NCI-H2081 (cell line): ENCODE measurements around the gene MICU1.
"Not testable (repeated sequence)": the region's sequence is repeated elsewhere in the genome, so short reads cannot be mapped to it uniquely, and the experiment has no call there.

Experiments used
- DNase-seq, 2 experiments: peaks; one replicate each; lab custom pipeline; 2025; lab: John Stamatoyannopoulos, UW

MICU1 gene

DNA sequence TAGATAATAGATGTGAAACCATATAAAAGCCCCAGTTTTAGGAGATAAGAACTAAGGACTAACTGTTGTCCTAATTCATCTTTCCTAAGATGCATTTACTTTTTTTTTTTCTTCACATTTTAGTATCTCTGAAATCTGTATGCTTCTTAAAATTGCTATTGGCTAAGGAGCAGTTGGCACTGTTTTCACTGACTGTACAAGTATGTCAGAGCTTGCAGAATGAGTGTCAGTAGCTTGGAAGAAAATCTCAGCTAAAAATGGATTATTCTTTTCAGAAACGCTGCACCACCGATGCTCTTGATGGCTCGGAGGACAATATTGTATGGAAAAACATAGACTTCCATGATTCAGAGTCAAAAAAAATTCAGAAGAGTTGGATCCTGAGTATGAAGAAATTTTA, 180.0 kb downstream of the MICU1 start:
- no peak for DNase-seq

GRCh38 chr10:72442969-72443368, 182.9 kb downstream of the MICU1 start:
- DNase-seq: not testable (repeated sequence)

- DNase-seq: no peak
Measured at GRCh38 chr10:72435570-72435969, 190.3 kb downstream of the MICU1 start.

DNA sequence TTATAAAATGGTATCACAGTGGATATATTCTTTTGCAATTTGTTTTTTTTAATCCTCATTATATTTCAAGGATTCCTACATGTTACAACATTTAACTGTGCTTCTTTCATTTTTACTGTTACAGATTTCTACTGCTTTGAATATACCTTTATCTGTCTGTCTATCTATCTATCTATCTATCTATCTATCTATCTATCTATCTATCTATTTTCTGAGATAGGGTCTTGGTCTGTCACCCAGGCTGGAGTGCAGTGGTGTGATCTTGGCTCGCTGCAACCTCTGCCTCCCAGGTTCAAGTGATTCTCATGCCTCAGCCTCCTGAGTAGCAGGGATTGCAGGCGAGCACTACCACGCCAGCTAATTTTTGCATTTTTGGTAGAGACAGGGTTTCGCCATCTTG, 194.9 kb downstream of the MICU1 start:
- DNase-seq: not testable (repeated sequence)

GRCh38 chr10:72429931-72430330, 195.9 kb downstream of the MICU1 start:
- DNase-seq: no peak

DNA sequence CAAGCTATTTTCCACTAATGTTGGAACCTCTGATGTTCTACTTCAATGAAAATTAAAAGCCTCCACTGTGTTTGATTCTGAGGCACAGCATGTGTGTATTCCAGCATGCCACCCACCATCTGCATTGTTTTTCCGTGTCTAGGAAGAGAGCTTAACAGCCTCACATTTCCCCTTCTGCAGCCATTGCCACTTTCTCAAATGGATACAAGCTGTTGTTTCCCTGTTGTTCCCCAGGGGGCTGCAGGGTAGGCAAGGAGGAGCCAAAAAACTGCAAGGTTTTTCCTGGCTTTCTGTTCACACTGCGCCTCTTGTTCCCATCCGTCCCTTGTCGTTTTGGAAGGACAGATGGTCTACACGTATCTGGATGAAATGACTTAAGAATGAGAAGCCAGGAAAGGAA, 198.9 kb downstream of the MICU1 start:
- DNase-seq: no peak

DNA sequence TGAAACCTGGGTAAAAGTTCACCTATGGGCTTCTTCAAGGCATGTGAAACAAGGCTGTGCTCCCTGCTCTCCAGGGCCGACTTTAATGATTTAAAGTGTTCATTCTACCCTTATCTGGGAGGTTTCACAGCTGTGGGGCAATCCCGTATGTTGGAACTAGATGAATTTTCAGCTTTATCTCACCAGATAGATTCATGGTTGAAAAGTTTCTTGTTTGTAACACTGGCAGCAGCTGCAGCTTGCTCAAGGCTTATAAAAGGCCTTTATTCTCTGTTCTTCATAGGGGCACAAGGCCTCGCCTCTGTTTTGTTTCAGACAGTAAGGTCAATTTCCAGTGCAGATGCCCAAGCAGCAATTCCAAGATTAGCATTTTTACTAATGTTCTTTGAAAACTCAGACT, 200.7 kb downstream of the MICU1 start:
- no peak for DNase-seq

- no peak for DNase-seq
Measured at GRCh38 chr10:72424561-72424960, 201.3 kb downstream of the MICU1 start.

DNA sequence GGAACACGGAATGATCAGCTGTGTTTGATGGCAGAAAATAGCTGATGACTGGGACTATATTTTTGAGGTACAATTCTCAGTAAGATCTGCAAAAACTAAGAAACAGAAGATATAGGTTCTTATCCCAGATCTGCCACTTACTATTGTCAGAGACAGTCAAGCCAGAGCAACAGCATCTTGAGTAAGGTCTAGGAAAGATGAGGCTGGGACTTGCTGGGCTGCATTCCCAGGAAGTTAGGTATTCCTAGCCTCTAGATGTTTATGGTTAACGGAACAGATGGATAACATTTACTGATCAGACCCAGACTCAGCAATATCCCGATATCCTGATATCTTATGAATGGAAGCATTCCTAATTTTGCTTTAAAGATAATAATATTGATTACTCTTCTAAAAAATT, 202.5 kb downstream of the MICU1 start:
- no peak for DNase-seq

DNA sequence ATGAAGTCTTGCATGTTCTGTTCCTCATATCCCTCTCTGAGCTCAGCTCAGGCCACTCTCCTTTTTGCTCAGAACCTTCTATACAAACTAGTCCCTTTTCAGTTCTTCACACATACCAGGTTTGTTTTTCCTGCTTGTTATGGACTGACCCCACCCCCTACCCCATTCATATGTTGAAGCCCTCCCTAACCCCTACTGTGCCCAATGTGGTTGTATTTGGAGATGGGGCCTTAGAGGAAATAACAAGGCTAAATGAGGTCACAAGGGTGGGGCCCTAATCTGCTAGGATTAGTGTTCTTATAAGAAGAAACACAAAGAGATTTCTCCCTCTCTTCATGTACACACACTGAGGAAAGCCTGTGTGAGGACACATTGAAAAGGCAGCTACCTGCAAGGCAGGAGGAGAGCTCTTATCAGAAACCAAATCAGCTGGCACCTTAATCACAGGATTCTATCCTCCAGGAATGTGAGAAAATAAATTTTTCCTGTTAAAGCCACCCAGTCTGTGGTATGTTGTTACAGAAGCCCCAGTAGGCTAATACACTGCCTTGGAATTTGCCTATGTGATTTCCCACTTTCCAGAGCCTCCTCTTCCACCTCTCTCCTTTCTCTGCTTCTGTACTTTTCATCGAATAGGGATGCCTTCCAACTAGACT, 203.9 kb downstream of the MICU1 start:
- no peak for DNase-seq

GRCh38 chr10:72419241-72419640, 206.6 kb downstream of the MICU1 start:
- no peak for DNase-seq

- DNase-seq: peak in 1 of 2 experiments; percentile 18
Measured at GRCh38 chr10:72418679-72419078, 207.2 kb downstream of the MICU1 start.

GRCh38 chr10:72417971-72418370, 207.9 kb downstream of the MICU1 start:
- no peak for DNase-seq

- DNase-seq: no peak
Measured at GRCh38 chr10:72416661-72417060, 209.2 kb downstream of the MICU1 start.

- no peak for DNase-seq
Measured at GRCh38 chr10:72414642-72415041, 211.2 kb downstream of the MICU1 start.

DNA sequence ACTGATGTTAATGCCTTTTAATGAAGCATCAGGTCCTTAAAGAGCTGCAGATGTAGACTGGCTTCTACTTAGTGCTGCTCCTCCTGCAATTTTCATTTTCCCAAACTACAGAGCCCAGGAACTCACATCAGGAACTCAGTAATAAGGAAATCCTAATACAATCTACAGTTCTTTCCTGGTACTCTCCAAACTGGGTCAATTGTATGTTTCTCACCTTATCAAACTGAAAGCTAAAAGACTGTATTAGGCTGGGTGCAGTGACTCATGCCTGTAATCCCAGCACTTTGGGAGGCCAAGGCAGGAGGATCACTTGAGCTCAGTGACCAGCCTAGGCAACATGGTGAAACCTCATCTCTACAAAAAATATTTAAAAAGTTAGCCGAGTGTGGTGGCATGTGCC, 216.7 kb downstream of the MICU1 start:
- no peak for DNase-seq

- DNase-seq: no peak
Measured at GRCh38 chr10:72407927-72408600, 217.8 kb downstream of the MICU1 start.

GRCh38 chr10:72407471-72407870, 218.4 kb downstream of the MICU1 start:
- no peak for DNase-seq

DNA sequence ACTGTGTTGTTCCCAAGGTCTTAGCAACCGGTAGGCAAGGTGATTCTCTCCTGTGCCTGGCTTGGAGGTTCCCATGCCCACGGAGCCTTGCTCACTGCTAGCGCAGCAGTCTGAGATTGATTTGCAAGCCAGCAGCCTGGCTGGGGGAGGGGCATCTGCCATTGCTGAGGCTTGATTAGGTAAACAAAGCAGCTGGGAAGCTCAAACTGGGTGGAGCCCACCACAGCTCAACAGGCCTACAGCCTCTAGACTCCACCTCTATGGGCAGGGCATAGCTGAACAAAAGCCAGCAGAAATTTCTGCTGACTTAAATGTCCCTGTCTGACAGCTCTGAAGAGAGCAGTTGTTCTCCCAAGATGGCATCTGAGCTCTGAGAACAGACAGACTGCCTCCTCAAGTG, 230.3 kb downstream of the MICU1 start:
- not testable (repeated sequence) for DNase-seq

DNA sequence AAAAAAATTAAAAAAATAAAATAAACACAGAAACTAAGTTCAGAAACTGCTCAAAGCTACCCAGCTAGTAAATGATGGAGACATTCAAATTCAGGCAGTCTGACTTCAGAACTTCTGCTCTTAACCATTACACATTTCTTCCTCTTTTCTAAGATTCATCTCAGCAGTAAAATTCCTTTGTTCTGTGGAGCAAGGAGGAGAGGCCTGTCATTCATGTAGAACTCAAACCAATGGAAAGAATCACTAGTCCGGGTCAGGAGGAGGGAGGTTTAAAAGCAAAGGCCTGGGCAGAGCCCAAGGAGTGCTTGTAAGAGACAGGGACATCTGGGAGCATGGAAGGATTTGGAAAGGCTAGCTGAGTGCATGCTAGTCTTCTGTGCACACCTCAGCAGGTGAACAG, 233.3 kb downstream of the MICU1 start:
- DNase-seq: no peak

- no peak for DNase-seq
Measured at GRCh38 chr10:72390764-72391163, 235.1 kb downstream of the MICU1 start.

DNA sequence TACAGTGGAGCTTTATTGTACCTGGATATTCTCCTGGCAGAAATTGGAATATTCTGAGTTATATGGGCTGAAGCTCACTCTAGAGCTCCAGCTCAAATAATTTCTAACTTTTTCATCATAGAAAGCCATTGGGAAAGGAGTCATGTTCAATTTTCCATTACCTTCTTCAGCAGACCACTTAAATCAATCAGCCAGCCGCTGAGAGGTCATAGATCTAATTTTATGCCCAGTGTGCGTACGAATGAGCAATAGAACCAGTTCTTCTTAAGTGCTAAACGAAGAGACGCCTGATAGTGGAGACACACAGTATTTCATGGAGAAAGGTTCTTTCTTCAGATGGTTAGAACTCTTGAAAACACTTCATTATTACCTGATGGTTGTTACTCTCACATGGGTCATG, 236.2 kb downstream of the MICU1 start:
- no peak for DNase-seq

DNA sequence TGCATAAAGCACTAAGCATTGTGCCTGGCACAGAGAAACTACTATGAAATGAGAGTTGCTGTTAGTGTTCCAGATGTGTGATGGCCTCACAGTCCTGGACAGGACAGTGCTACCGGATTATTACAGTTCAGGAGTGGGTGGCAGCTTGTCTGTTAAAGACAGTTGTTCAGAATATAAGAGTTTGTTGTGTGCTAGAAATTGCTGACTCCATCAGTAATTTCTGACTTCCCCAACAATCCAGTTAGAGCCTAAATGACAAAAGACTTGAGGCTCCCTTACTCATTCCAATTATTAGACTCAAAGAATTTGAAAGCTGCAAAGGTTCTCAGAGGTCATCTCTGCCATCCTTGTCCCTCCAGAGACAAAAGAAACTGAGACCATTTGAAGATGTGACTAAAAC, 236.9 kb downstream of the MICU1 start:
- DNase-seq: no peak

DNA sequence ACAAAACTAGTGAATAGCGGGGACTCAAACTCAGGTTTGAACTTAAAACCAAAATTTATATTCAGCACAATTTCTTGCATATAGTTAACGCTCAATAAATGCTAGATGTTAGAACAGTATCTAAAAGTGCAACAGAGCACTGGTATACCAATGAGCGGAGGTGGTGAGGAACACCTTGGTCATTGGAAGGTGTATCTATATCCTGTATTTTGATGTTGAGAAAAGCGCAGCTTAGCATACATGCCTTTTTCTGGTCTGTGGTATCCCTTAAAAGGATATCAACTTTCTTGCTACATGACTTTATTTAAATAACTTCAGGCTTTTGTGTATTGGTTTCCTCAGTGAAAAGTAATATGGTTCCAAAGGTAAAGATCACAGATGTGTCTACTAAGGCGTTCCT, 237.8 kb downstream of the MICU1 start:
- no peak for DNase-seq
